NCI-H1105 treated with DMSO at 0.1 percent for 48 hours (cell line): Measurements from ENCODE around the gene USP28.

Experiments
- DNase-seq: peaks from one replicate; lab custom pipeline; 2025; lab: John Stamatoyannopoulos, UW

The USP28 gene

DNA sequence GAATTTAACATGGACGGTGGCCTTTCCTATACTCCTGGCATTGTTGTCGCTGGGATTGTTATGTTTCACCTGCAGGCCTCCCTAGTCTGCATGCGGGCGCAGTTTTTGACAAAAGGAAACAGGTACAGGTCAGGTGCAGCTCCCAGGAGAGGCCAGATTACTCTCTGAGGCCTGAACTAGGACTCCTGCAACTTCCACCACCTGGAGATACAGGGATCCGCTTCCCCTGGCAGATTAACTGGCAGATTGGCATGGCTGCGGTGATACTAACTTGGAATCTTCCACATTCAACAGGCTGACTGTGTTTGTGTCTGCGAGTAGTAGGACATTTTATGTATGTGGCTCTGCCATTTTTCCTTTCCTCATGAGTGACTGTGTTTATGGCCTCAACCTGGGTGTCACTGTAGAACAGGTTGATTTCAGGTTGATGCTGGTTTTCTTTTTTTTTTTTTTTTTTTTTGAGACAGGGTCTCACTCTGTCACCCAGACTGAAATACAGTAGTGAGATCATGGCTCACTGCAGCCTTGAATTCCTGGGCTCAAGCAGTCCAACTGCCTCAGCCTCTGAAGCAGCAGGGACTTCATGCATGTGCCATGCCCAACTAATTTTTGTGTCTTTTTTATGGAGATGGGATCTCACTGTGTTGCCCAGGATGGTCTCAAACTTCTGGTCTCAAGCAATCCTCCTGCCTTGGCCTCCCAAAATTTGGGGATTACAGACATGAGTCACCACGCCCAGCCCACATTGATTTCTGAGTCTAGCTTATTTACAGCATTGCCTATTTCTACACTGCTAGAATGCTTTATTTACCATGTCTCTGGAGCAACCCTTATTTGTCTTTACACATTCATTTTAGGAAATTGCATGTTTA, 1.7 kb upstream of the USP28 start:
- no peak for DNase-seq

DNA sequence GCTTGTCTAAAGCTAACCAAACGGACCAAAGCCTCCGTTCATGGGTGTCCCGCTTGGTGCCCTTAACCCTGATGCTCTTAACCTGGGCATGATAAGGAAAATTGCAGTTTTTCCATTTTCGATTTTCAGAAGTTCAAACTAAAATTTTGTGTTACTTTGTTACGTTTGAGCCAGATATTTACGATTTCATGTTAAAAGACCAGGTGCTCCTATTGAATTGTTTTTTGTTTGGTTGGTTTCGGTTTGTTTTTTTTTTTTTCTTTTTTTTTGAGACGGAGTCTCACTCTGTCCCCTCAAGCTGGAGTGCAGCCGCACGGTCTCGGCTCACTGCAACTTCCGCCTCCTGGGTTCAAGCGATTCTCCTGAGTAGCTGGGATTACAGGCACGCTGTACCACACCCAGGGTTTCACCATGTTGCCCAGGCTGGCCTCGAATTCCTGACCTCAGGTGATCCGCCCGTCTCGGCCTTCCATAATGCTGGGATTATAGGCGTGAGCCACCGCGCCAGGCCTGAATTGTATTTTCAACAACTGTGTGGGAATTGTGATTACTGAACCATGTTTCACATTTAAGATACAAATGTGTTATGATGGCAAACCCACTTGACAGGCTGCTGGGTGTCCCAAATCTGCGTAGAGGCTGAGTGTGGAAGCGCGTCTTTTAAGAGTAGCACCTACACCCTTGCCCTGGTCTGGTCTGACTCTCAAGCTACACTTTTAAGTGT, 864 bp upstream of the USP28 start:
- no peak for DNase-seq

DNA sequence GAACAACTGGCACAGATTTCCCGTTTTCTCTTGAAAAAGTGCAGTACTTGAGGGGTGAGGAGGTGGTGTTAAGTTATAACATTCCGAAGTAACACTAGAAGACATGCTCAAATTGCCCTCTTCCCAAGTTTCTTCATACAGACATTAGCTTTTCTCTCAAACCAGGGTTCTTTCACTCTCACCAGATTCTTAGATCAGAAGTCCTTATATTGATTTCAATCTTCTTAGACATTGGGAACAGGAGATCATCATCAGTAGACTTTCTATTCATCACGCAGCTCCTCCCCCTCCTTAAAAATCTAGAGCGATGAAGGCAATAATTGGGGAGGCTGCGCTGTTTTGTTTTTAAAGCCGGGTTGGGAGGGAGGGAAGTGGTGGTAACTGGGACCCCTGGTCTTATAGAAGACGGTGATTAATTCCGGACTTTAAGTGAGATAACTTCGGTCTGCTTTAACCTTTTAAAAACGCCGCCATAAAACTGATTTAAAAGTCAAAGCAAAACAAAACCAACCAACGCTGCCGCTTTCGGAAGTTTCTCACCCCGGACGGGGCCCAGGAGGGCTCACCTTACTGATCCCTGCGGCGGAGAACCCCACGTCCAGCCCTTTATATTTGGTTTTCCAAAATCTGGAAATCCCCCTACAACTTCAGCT, 665 bp downstream of the USP28 start:
- peak; percentile 42 for DNase-seq

DNA sequence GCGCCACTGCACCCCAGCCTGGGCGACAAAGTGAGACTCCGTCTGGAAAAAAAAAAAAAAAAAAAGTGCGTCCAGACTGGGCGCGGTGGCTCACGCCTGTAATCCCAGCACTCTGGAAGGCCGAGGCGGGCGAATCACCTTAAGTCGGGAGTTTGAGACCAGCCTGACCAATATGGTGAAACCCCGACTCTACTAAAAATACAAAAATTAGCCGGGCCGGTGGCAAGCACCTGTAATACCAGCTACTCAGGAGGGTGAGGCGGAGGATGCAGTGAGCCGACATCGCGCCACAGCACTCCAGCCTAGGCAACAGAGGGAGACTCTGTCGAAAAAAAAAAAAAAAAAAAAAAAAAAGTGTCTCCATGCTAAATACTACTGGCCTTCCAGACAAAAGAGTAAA, 1.3 kb downstream of the USP28 start:
- no peak for DNase-seq

DNA sequence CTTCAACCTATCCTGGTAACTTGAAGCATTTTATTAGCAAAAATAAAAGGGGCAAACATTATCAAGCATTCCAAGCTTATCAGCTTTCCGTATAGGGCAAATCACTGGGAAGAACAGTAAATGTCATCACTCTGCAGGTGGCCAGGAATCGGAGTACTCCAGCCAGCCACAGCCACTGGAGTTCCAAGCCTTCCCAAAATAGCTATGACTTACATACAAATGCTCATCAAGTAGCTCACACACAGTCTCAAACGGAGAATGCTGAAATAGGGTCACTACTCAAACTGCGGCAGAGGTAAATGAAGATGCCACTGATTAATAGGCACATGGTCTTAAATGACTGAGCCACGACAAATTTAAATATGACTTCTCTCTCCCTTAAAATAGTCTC, 2.1 kb downstream of the USP28 start:
- no peak for DNase-seq

DNA sequence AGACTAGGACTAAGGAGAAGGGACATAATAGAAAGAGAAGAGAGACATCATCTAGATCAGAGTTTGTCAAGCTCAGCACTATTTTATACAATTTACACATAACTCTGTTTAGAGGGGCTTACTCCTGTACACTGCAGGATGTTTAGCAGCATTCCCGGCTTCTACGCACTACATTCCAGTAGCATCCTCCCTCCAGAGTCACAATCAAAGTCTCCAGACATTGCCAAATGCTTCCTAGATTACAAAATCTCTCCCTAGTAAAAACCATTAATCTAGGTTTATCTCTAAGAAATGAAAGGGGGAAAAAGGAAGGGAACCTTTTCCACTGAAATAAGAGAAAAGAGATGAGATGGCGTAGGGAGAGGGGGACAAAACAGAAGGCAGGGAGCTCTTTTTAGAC, 4.0 kb downstream of the USP28 start:
- no peak for DNase-seq

DNA sequence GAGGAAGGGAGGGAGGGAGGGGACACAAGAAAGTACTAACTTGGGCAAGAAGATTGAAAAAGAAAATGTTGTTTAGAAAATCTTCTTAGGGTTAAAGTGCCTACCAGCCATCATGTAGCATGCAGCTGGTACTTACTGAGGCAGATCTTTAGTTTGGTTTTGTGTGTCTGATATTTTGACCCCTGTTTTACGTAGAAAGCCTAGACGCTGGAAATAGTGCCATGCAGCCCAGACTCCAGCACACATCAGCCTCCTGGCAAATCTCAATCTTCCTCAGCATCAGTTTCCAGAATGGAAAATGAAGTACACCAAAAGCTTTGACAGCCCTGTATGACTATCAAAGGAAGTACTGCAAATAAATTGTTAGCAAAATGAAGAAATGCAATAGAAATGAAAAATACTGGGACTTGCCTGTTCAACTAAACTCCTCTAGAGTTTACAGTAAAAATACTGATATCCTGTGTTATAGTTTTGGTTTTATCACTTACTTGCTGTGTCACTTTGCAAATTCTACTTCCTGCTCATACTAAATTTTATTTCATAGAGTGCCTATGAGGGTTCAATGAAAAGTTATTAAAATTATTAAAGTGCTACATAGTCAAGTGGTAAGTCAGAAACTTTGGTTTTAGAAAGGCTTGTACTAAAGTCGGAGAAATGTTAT, 7.4 kb downstream of the USP28 start:
- no peak for DNase-seq

DNA sequence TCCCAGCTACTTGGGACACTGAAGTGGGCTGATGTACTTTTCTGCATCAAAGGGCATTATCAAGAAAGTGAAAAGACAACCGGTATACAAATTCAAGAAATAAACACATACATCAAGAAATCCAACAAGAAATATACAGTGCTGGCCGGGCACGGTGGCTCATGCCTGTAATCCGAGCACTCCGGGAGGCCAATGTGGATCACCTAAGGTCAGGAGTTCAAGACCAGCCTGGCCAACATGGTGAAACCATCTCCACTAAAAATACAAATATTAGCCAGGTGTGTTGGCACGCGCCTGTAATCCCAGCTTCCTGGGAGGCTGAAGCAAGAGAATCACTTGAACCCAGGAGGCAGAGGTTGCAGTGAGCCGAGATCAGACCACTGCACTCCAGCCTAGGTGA, 9.5 kb downstream of the USP28 start:
- DNase-seq = no peak

DNA sequence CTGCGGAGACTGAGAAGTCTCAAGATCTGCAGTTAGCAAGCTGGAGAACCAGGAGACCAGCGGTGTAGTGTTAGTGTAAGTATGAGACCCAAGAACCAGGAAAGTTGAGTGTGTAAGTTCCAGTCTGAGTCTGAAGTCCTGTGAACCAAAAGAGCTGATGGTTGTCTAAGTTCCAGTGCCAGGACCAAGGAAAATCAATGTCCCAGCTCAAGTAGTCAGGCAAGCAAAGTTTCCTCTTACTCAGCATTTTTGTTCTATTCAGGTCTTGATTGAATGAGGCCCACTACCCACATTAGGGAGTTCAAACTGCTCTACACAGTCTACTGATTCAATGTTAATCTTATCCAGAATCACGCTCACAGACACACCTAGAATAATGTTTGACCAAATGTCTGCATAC, 11.0 kb downstream of the USP28 start:
- no peak for DNase-seq

DNA sequence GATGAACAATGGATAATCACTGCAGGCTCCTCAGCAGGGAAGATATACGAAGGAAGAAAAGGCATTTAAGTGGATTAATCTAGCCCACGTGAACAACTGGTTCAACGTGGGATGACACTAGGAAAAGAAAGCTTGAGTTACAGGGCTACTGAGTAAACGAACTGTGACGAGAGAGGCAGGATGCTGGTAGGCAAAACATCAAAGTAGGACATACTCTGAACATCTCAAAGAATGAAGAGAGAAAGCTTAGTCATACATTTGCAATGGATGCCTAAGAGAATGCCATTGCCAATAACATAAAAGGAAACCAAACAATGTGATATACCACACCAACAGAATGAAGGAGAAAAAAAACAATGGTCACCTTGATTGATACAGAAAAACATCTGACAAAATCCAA, 12.9 kb downstream of the USP28 start:
- no peak for DNase-seq

DNA sequence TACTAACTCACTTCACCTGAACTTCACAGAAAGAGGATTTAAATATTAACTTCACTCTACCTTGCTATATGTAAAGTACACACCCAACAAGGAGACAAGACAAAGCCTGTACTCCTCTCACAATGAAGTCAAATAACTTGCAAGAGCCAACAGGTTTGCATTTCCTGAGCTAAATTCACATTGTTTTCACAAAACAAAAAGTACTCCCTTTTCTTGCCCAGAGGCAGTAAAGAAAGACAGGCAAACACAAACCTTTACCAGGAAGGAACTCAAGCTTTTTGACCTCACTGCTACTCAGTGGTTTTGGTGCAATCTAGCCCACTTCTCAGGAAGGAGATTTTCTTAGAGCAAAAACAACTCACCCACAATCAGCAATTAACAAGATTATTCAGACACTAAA, 15.7 kb downstream of the USP28 start:
- no peak for DNase-seq

DNA sequence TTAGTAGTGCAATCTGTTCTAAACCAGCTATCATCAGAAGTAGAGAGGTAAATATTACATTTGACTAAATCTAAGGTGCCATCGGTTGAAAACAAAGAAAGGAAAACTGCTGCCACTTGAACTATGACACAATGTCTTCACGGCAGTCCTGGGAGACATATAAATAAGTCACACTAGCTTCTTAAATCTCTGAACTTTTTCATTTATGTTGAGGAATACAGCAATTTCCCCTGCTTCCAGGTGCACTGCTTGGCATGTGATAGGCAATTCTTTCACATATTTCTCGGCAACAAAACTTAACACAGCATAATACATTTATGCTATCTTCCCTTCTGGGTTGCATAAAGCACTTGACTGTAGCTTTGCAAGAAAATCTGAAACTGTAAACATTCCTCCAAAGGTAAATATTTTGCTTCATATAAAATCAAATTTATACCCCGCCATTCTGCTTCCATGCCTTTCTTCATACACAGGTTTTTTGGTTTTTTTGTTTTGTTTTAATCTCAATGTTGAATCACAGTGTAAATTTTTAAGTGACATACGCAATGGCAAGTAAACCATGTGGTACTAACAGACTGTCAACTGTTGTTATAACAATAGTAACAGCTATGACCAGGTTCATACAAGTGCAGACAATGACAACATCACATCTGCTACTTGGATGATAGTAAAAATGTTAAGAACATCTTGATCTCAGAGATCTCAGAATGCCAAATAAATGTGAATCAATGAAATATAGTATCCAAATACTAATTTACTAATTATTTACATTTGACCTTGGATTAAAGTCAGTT, 18.2 kb downstream of the USP28 start:
- DNase-seq = no peak

DNA sequence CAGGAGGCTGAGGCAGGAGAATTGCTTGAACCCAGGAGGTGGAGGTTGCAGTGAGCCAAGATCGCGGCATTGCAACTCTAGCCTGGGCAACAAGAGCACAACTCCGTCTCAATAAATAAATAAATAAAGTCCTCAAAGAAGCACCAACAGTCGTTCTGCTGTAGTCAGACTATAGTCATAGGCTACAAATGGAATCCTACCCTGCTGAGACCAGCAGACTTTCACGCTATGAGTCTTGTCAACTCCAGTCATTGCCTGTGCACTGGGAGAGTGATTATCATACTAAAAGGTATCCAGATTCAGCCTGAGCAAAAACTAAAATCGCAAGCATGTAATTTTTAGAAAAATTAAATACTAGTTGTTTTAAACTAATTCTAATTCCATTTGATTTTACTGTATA, 19.6 kb downstream of the USP28 start:
- DNase-seq = no peak

DNA sequence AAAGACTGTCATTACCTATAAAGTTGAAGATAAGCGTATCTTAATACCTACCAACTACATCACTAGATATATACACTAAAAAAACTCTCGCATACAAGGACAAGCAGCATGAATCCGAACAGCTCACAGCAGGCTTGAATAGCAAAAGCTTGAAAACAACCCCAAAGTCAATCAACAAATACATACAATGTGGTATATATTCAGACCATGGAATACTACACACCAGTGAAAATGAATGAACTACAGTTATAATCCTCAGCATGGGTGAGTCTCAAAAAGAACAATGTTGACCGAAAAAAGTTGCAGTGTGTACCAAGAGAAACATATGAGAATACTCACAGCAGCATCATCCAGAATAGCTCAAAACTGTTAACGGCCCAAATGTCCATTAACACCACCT, 25.2 kb downstream of the USP28 start:
- DNase-seq = no peak

DNA sequence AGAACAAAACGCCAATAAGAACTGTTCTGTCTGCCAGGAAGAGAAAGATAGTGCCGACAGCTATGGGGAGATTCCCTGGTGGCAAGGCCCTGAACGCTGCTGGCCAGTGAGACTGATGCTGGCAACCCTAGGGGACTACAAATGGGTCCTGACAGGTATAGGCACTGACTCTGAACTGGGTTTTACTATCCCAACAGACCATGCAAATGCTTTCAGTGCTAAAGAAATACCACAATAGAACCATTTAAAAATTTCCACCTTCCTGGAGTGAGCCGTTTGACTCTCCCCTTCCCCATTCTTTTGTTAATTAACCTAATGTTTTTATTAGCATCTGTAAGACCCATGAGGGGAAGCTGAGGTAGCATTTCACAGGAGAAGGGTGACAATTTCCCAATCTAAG, 25.7 kb downstream of the USP28 start:
- DNase-seq = no peak

DNA sequence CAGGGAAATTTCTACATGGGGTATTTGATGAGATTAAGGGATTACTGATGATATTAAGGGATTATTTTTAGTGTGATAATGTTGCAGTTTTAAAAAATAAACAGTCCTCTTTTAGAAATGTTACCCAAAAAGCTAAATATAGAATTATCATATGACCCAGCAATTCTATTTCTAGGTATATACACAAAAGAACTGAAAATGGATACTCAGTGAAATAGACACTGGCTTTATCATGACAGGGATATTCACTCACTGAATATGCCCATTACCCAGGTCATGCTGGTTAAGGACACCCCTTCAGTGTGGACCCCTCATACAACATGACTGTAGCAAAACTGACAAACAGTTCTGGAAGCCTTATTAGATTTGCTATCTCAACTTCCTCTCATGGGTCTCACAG, 27.8 kb downstream of the USP28 start:
- DNase-seq = no peak

DNA sequence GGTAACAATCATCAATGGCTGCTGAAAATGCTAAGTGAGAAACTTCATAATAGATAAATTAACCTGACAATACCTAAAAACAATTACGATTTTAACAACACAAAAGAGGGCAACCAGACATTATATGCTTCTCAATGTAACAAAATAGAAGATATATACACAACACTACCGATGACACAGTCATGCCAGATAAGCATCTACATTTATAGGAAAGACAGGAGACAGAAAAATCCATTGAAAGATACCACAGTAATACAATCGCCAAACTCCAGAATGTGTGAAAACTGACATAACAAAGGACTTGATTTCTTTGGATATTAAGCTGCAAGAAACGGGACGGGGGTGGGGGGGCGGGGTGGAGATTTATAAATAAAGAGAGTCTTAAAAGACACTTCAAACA, 28.3 kb downstream of the USP28 start:
- no peak for DNase-seq

DNA sequence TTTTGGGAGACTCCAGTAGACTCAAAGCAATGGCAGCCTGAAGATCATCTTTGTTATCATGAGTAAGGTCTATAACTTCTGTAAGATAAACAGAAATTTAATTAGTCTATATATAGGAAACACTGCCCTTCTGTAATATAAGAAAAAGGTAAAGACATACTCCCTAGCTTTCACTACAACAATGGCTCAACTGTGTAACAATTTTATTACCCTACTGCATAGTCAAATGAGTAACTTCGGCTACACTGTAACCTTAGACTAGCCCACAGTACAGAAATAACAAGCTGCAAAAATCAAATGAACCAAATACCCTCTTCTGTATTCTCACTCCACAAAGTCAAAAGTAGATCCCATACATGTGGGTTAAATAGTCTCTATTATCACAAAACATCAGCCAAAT, 33.7 kb downstream of the USP28 start:
- DNase-seq = no peak

DNA sequence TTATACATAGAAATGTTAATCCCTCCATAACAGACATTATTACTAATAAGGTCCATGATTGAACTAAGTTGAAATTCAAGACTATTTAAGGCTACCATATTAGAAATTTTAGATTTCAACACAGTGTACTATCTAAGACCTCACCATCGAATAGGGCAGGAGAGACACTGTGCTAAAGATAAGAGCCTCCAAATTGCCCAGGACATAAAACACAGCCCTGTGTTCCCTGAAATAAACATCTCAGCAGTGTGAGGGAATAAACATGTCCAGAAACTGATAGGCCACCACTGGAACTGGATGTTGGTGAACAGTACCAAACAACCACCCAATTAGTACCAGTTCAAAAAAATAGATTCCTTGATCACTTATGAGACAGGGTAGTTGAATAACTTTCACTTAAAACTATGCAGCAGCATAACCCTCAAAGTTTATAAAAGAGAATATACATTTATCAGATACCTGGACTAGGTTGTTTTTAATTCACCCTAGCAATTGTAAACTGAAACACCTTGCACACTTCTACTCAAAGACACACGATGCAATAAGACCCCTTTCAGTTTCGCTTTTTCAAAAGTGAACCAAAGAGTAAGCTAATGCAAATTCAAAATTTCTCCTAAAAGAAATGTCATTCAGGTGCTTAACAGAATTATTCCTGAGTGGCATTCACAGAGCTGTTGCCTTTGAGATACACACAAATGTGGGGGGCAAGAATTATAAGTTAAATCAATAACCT, 34.3 kb downstream of the USP28 start:
- DNase-seq = no peak

DNA sequence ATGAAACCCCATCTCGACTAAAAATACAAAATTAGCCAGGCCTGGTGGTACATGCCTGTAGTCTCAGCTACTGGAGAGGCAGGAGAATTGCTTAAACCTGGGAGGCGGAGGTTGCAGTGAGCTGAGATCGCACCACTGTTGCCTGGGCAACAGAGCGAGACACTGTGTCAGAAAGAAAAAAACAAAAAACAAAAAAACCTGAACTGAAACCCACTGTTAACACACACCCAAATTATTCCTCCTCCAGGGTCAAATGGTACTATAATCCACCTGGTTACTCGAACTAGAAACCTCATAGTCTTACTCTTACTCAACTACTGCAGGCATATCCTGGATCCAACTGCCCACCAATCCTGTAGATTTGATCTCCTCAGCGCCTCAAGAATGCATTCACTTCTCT, 35.5 kb downstream of the USP28 start:
- DNase-seq = no peak

DNA sequence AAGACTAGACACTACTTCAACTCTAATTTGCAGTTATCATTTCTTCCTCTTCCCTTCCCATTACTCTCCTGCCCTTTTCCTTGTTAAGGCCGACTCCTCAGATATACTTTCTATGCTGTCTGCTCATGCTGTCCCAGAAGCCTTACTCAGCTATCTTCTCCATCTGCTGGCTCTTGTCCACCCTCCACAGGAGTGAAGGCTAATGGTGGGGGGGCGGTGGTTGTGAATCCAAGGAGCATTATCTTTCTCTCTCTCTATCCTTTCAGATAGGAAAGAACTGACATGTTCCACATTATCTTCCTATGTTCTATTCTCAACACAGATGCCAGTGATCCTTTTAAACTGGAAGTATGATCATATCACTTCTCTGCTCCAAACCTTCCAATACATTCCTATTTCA, 37.4 kb downstream of the USP28 start:
- DNase-seq = no peak
